ENCODE data around the gene MED13L. TPM values are rescaled to one million over a fixed set of nuclear protein-coding genes. Genes with fewer than 3 reads are reported as not detected.

The MED13L gene
- total and polyA plus RNA-seq, 11 donors: 12.2 to 84.1 (median 60.2) TPM

DNA sequence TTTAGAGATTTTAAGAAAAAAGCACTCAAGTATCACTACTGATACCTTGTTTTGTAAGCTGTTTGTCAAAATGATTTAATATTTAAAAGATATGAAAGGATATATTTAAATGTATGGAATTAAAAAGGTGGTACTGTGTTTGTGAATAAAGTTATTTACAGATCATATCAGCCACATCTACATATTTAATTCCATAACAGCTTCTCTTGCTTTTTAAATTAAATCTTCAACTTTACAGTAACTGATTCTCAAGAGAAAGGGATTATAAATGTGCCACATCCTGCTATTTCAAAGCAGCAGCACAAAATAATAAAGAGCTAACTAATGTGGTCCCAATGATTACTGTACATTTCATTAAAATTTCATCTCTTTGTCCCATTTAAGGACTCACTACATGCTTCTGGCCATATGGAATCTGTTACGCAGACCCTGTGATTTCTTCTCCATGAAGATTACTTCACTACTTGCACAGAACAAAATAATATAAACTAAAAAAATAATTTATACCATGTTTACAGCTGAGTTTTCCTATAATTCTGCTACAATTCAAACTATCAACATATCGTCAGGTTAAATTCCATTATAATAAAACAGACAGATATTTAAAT lies 117.8 kb downstream of the MED13L start:
- H3K27ac ChIP-seq: no peak overlapping the region
- no peak for DNase-seq
- no peak for TF ChIP-seq CTCF (IDR thresholded peaks at IDR 0.05)
- no peak for TF ChIP-seq POLR2A (IDR thresholded peaks at IDR 0.05)
- H3K9me3 ChIP-seq: no peaks in the 10 kb centered on the region
- no peaks in the 10 kb centered on the region for H3K36me3 ChIP-seq
- intact Hi-C loops (cut with DNase I): loop anchor here in 2 of 10 donors (10.0 kb wide), 2 partner anchors 435 to 445 kb away; no protein-coding TSS in a partner anchor
- no peak overlapping the region for H3K4me3 ChIP-seq
- peaks cover 15 to 71% (median 53%) of the 10 kb centered on the region in 12 donors for H3K4me1 ChIP-seq
- ATAC-seq: no peak
- H3K27me3 ChIP-seq: no peaks in the 10 kb centered on the region
- 85 to 92% (median 89%) methylated on average over 2 of the region's 2 CpGs for WGBS, 4 donors

GRCh38 chr12:116159175-116159574 lies 118.3 kb downstream of the MED13L start:
- Histone ChIP-seq H3K27ac (no peak overlapping the region), H3K4me3 (no peak overlapping the region), H3K9me3 (no peaks in the 10 kb centered on the region), H3K36me3 (no peaks in the 10 kb centered on the region), H3K4me1 (peaks cover 15 to 71% (median 48%) of the 10 kb centered on the region in 12 donors), H3K27me3 (no peaks in the 10 kb centered on the region)
- TF ChIP-seq POLR2A (IDR thresholded peaks at IDR 0.05) (no peak), CTCF (IDR thresholded peaks at IDR 0.05) (no peak)
- ATAC-seq (no peak), DNase-seq (no peak)
- WGBS, 4 donors: 2 to 8% (median 4%) methylated on average over 1 of the region's 1 CpG
- intact Hi-C loops (cut with DNase I): loop anchor here in 2 of 10 donors (10.0 kb wide), 2 partner anchors 436 to 446 kb away; no protein-coding TSS in a partner anchor

- Histone ChIP-seq H3K36me3 (no peaks in the 10 kb centered on the region), H3K4me1 (peaks cover 11 to 77% (median 51%) of the 10 kb centered on the region in 12 donors), H3K4me3 (no peak overlapping the region), H3K27me3 (no peaks in the 10 kb centered on the region), H3K9me3 (no peaks in the 10 kb centered on the region), H3K27ac (no peak overlapping the region)
- TF ChIP-seq POLR2A (IDR thresholded peaks at IDR 0.05) (no peak), CTCF (IDR thresholded peaks at IDR 0.05) (no peak)
- ATAC-seq: no peak
- WGBS, 4 donors: 54 to 58% (median 56%) methylated on average over 5 of the region's 5 CpGs
- DNase-seq: no peak
- intact Hi-C loops (cut with DNase I): loop anchor here in 2 of 10 donors (10.0 kb wide), 2 partner anchors 437 to 447 kb away; no protein-coding TSS in a partner anchor
Measured at GRCh38 chr12:116157845-116158267, 119.6 kb downstream of the MED13L start.

DNA sequence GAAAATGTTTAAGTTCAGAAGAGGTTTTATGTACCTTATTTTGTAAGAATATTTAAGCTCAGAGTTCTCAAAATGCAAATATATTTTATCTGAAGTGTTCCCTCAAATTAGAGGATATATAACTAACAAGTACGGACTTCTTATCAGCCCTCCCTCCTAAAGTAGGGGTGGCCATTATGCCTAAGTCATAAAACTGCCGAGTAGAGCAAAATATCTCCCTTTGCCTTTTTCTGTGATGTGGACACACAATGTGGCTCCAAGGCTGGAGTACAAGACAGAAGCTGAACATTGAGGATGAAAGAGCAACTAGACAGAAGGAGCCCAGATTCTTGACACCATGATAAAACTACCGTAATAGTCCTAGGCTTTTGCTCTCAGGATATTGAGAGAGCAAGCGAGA lies 120.9 kb downstream of the MED13L start:
- intact Hi-C loops (cut with DNase I): loop anchor here in 3 of 10 donors (1.0 to 10.0 kb wide), 3 partner anchors 13 to 448 kb away; no protein-coding TSS in a partner anchor
- WGBS, 4 donors: 76 to 80% (median 77%) methylated on average over 4 of the region's 4 CpGs
- peaks cover 11 to 83% (median 55%) of the 10 kb centered on the region in 12 donors for H3K4me1 ChIP-seq

More for the DNA sequence above, 120.9 kb downstream of the MED13L start:
- Histone ChIP-seq H3K36me3 (no peaks in the 10 kb centered on the region), H3K4me3 (no peak overlapping the region), H3K9me3 (no peaks in the 10 kb centered on the region), H3K27me3 (no peaks in the 10 kb centered on the region), H3K27ac (no peak overlapping the region)
- DNase-seq: no peak
- no peak for ATAC-seq
- TF ChIP-seq POLR2A (IDR thresholded peaks at IDR 0.05): no peak
- TF ChIP-seq CTCF (IDR thresholded peaks at IDR 0.05): no peak

Data from heart left ventricle (tissue), 16 donors.